ENCODE data around the gene USP53. TPM values are rescaled to one million over a fixed set of nuclear protein-coding genes. Genes with fewer than 3 reads are reported as not detected.

Gene USP53
- total and polyA plus RNA-seq, 2 of the 13 experiments (the other 11 are each of a cell fraction or from before 2014, with no cell fraction given): 5.3 to 8.1 TPM

DNA sequence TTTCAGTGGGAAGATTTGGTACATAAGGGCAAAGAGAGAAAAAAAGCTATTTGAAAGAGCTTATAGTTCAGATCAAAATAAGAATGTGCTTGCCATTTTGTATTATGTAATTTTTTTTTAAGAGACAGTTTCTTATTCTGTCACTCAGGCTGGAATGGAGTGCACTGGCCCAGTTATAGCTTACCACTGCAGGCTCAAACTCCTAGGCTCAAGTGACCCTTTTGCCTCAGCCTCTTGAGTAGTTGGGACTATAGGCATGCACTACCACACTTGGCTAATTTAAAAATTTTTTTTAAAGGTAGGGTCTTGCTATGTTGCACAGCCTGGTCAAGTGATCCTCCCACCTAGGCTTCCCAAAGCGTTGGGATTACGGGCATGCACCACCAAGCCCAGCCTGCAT, 22.2 kb upstream of the USP53 start:
- Histone ChIP-seq H3K9ac (ENCODE audit: insufficient read depth, low read depth, low read length) (no peak overlapping the region), H3K4me2 (ENCODE audit: low read depth, low read length) (no peak overlapping the region), H3K27me3 (ENCODE audit: control insufficient read depth in 1 of 2, insufficient read depth in 2 of 2, low read length in 2 of 2) (no peaks in the 10 kb centered on the region), H3K27ac (ENCODE audit: extremely low read length, insufficient read depth, low read length) (no peak overlapping the region), H3K79me2 (ENCODE audit: insufficient read depth, low read length) (no peaks in the 10 kb centered on the region), H3K36me3 (replicated peaks in 1 of 2; ENCODE audit: control insufficient read depth in 1 of 2, insufficient read depth in 2 of 2, low read length in 2 of 2) (no peaks in the 10 kb centered on the region), H2AFZ (ENCODE audit: low read length) (no peak overlapping the region), H3K9me3 (ENCODE audit: low read length) (no peaks in the 10 kb centered on the region), H3K4me1 (ENCODE audit: insufficient read depth, low read length) (no peaks in the 10 kb centered on the region), H4K20me1 (ENCODE audit: insufficient read depth, low read length) (no peaks in the 10 kb centered on the region), H3K4me3 (replicated peaks in 1 of 3; ENCODE audit: insufficient read depth in 1 of 3, low read depth in 2 of 3, low read length in 3 of 3) (no peak overlapping the region)
- FAIRE-seq: no peak
- intact Hi-C loops (cut with micrococcal nuclease; ENCODE audit: unreplicated experiment): no loop called here
- CTCF ChIA-PET (ENCODE audit: low intra/inter-chr PET ratio, low total read pairs): no interaction called here
- no TSS peak for BruUV-seq (replicated peaks)
- in situ Hi-C loops (cut with HindIII; ENCODE audit: extremely low pct_ligation_motif_present, low pct_unique_long_range_greater_than_20kb): no loop called here
- ATAC-seq: no peak
- 25% methylated on average over 2 of the region's 2 CpGs for WGBS (ENCODE audit: low lambda C conversion rate)
- TF ChIP-seq ZNF432 (CRISPR knock-in tag; IDR thresholded peaks at IDR 0.05; ENCODE audit: borderline replicate concordance) (no peak), POGZ (CRISPR knock-in tag; IDR thresholded peaks at IDR 0.05) (no peak)
- POLR2A ChIA-PET: no interaction called here
- DNase-seq (ENCODE audit: low spot score): no peak

DNA sequence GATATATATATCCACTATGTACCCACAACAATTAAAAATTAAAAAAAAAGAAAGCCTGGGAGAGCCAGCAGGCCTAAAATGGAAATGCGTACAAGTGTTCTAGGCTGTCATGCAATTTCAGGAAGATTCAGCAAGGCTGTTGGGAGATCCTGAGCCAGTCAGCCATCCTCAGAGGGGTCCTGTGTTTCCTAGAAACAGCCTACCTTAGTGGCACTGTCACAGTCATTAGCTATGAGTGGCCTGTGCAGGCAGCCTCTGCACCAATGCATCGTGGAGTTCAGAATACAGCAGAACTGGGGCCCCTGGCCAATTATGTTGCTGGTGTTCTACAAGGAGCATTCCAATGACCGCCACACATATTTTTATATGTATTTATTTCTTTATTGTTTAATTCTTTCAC, 21.0 kb upstream of the USP53 start:
- intact Hi-C loops (cut with micrococcal nuclease; ENCODE audit: unreplicated experiment): no loop called here

More for the DNA sequence above, 21.0 kb upstream of the USP53 start:
- Histone ChIP-seq H3K9me3 (ENCODE audit: low read length) (no peaks in the 10 kb centered on the region), H3K4me3 (replicated peaks in 1 of 3; ENCODE audit: insufficient read depth in 1 of 3, low read depth in 2 of 3, low read length in 3 of 3) (no peak overlapping the region), H3K27me3 (ENCODE audit: control insufficient read depth in 1 of 2, insufficient read depth in 2 of 2, low read length in 2 of 2) (no peaks in the 10 kb centered on the region), H2AFZ (ENCODE audit: low read length) (no peak overlapping the region), H3K4me2 (ENCODE audit: low read depth, low read length) (no peak overlapping the region), H4K20me1 (ENCODE audit: insufficient read depth, low read length) (no peaks in the 10 kb centered on the region), H3K4me1 (ENCODE audit: insufficient read depth, low read length) (no peaks in the 10 kb centered on the region), H3K79me2 (ENCODE audit: insufficient read depth, low read length) (no peaks in the 10 kb centered on the region), H3K36me3 (replicated peaks in 1 of 2; ENCODE audit: control insufficient read depth in 1 of 2, insufficient read depth in 2 of 2, low read length in 2 of 2) (no peaks in the 10 kb centered on the region), H3K9ac (ENCODE audit: insufficient read depth, low read depth, low read length) (no peak overlapping the region), H3K27ac (ENCODE audit: extremely low read length, insufficient read depth, low read length) (no peak overlapping the region)
- DNase-seq (ENCODE audit: low spot score) (no peak), FAIRE-seq (no peak), ATAC-seq (no peak)
- CTCF ChIA-PET (ENCODE audit: low intra/inter-chr PET ratio, low total read pairs): no interaction called here
- 66% methylated on average over 3 of the region's 3 CpGs for WGBS (ENCODE audit: low lambda C conversion rate)
- POLR2A ChIA-PET: no interaction called here
- BruUV-seq (replicated peaks): no TSS peak
- no peak for TF ChIP-seq HNRNPLL (IDR thresholded peaks at IDR 0.05; ENCODE audit: low read depth, low read length, poor library complexity, severe bottlenecking)
- TF ChIP-seq DNMT1 (CRISPR knock-in tag; IDR thresholded peaks at IDR 0.05): no peak
- no peak for TF ChIP-seq FOXM1 (CRISPR knock-in tag; IDR thresholded peaks at IDR 0.05)
- no peak for TF ChIP-seq ZNF264 (CRISPR knock-in tag; IDR thresholded peaks at IDR 0.05)
- TF ChIP-seq ZNF773 (CRISPR knock-in tag; IDR thresholded peaks at IDR 0.05; ENCODE audit: borderline replicate concordance): no peak
- TF ChIP-seq MEF2D (CRISPR knock-in tag; IDR thresholded peaks at IDR 0.05): no peak
- TF ChIP-seq GZF1 (CRISPR knock-in tag; IDR thresholded peaks at IDR 0.05): no peak
- no peak for TF ChIP-seq RARA (CRISPR knock-in tag; IDR thresholded peaks at IDR 0.05)
- no peak for TF ChIP-seq ADNP (CRISPR knock-in tag; IDR thresholded peaks at IDR 0.05)
- TF ChIP-seq PAWR (CRISPR knock-in tag; IDR thresholded peaks at IDR 0.05; ENCODE audit: borderline replicate concordance): no peak
- TF ChIP-seq ZNF501 (CRISPR knock-in tag; IDR thresholded peaks at IDR 0.05): no peak
- no peak for TF ChIP-seq NFYC (CRISPR knock-in tag; IDR thresholded peaks at IDR 0.05)
- TF ChIP-seq ZNF160 (CRISPR knock-in tag; IDR thresholded peaks at IDR 0.05): no peak
- TF ChIP-seq ZNF543 (CRISPR knock-in tag; IDR thresholded peaks at IDR 0.05): no peak
- no peak for TF ChIP-seq PCBP1 (IDR thresholded peaks at IDR 0.05; ENCODE audit: borderline replicate concordance, low read depth, low read length)
- no peak for TF ChIP-seq PCBP2 (optimal IDR thresholded peaks at IDR 0.05; ENCODE audit: low read depth, low read length, poor library complexity, severe bottlenecking)
- TF ChIP-seq EED (CRISPR knock-in tag; IDR thresholded peaks at IDR 0.05): no peak
- no peak for TF ChIP-seq NCOA1 (CRISPR knock-in tag; IDR thresholded peaks at IDR 0.05)
- no peak for TF ChIP-seq STAG1 (CRISPR knock-in tag; IDR thresholded peaks at IDR 0.05)
- in situ Hi-C loops (cut with HindIII; ENCODE audit: extremely low pct_ligation_motif_present, low pct_unique_long_range_greater_than_20kb): no loop called here
